ENCODE measurements around the gene EMX2. TPM values are rescaled to one million over a fixed set of nuclear protein-coding genes. Genes with fewer than 3 reads are reported as not detected.

The EMX2 gene
- polyA plus RNA-seq = under 1 TPM in 3 of 4 donors, not detected in 1; 0.01 to 0.45 (median 0.04) TPM
- long read RNA-seq, donor 1 = 0 reads
- long read RNA-seq, donor 2 = 0 reads
- long read RNA-seq, donor 3 = 0 reads
- long read RNA-seq, donor 4 = 0 reads
- long read RNA-seq, donor 5 = 0 reads
- long read RNA-seq, donor 6 = 0 reads
- long read RNA-seq, donor 7 = 0 reads
- long read RNA-seq, donor 8, partial matches to known transcripts = 0 of 1 reads
- long read RNA-seq, donor 8, other reads (novel, unspliced or antisense) = 0 of 1 reads
- long read RNA-seq, donor 9 = 0 reads
- long read RNA-seq, donor 10 = 0 reads

- Histone ChIP-seq H3K9me3 (ENCODE audit: control insufficient read depth in 2 of 2, insufficient read depth in 1 of 2, low read depth in 1 of 2, low read length in 1 of 2) (no peaks in the 10 kb centered on the region), H3K36me3 (ENCODE audit: control insufficient read depth in 3 of 3, insufficient read depth in 2 of 3, low read depth in 1 of 3, low read length in 3 of 3) (no peaks in the 10 kb centered on the region), H3K27ac (ENCODE audit: low read depth in 1 of 3, low read length in 2 of 3) (no peak within 1 kb of the TSS), H3K27me3 (ENCODE audit: control insufficient read depth in 3 of 3, insufficient read depth in 3 of 3, low read length in 3 of 3) (peaks cover 6 to 99% (median 72%) of the 10 kb centered on the region in 3 donors), H3K4me1 (ENCODE audit: control insufficient read depth in 3 of 3, insufficient read depth in 2 of 3, low read depth in 1 of 3, low read length in 2 of 3) (peaks cover 0 to 29% (median 0%) of the 10 kb centered on the region in 3 donors), H3K4me3 (ENCODE audit: low read depth in 1 of 3, low read length in 3 of 3) (peak within 1 kb of the TSS in 1 of 3 donors; percentile 5)
- 3 to 8% (median 5%) methylated on average over 22 to 26 of the region's 26 CpGs for WGBS, 3 donors
- DNase-seq (no peak), FAIRE-seq (no peak)
Measured at GRCh38 chr10:117542706-117543224, at the start of gene EMX2. EMX2 (plus strand) TSS chr10:117542746; CDS start chr10:117543268, 522 bp downstream.

- Histone ChIP-seq H3K4me1 (ENCODE audit: control insufficient read depth in 3 of 3, insufficient read depth in 2 of 3, low read depth in 1 of 3, low read length in 2 of 3) (peaks cover 0 to 2% (median 0%) of the 10 kb centered on the region in 3 donors), H3K36me3 (ENCODE audit: control insufficient read depth in 3 of 3, insufficient read depth in 2 of 3, low read depth in 1 of 3, low read length in 3 of 3) (no peaks in the 10 kb centered on the region), H3K4me3 (ENCODE audit: low read depth in 1 of 3, low read length in 3 of 3) (no peak overlapping the region), H3K9me3 (ENCODE audit: control insufficient read depth in 2 of 2, insufficient read depth in 1 of 2, low read depth in 1 of 2, low read length in 1 of 2) (no peaks in the 10 kb centered on the region), H3K27me3 (ENCODE audit: control insufficient read depth in 3 of 3, insufficient read depth in 3 of 3, low read length in 3 of 3) (peaks cover 0 to 15% (median 0%) of the 10 kb centered on the region in 3 donors), H3K27ac (ENCODE audit: low read depth in 1 of 3, low read length in 2 of 3) (no peak overlapping the region)
- no peak for DNase-seq
- no peak for FAIRE-seq
- WGBS, 3 donors = 37 to 48% (median 44%) methylated on average over 5 of the region's 5 CpGs
Measured at GRCh38 chr10:117496031-117496430, 46.5 kb upstream of the EMX2 start.

GRCh38 chr10:117496616-117497028 is 45.9 kb upstream of the EMX2 start:
- H3K9me3 ChIP-seq (ENCODE audit: control insufficient read depth in 2 of 2, insufficient read depth in 1 of 2, low read depth in 1 of 2, low read length in 1 of 2) = no peaks in the 10 kb centered on the region
- peaks cover 0 to 2% (median 0%) of the 10 kb centered on the region in 3 donors for H3K4me1 ChIP-seq (ENCODE audit: control insufficient read depth in 3 of 3, insufficient read depth in 2 of 3, low read depth in 1 of 3, low read length in 2 of 3)
- DNase-seq (peak; percentile 85 to 92), FAIRE-seq (no peak)
- WGBS, 3 donors = 2 to 7% (median 5%) methylated on average over 17 of the region's 17 CpGs
- H3K4me3 ChIP-seq (ENCODE audit: low read depth in 1 of 3, low read length in 3 of 3) = no peak overlapping the region
- H3K36me3 ChIP-seq (ENCODE audit: control insufficient read depth in 3 of 3, insufficient read depth in 2 of 3, low read depth in 1 of 3, low read length in 3 of 3) = no peaks in the 10 kb centered on the region
- H3K27me3 ChIP-seq (ENCODE audit: control insufficient read depth in 3 of 3, insufficient read depth in 3 of 3, low read length in 3 of 3) = peaks cover 0 to 15% (median 0%) of the 10 kb centered on the region in 3 donors
- H3K27ac ChIP-seq (ENCODE audit: low read depth in 1 of 3, low read length in 2 of 3) = no peak overlapping the region

- DNase-seq (no peak), FAIRE-seq (no peak)
- no peak overlapping the region for H3K4me3 ChIP-seq (ENCODE audit: low read depth in 1 of 3, low read length in 3 of 3)
- H3K27ac ChIP-seq (ENCODE audit: low read depth in 1 of 3, low read length in 2 of 3) = no peak overlapping the region
- 66 to 81% (median 78%) methylated on average over 6 of the region's 6 CpGs for WGBS, 3 donors
- no peaks in the 10 kb centered on the region for H3K9me3 ChIP-seq (ENCODE audit: control insufficient read depth in 2 of 2, insufficient read depth in 1 of 2, low read depth in 1 of 2, low read length in 1 of 2)
- peaks cover 3 to 5% (median 3%) of the 10 kb centered on the region in 3 donors for H3K27me3 ChIP-seq (ENCODE audit: control insufficient read depth in 3 of 3, insufficient read depth in 3 of 3, low read length in 3 of 3)
- H3K36me3 ChIP-seq (ENCODE audit: control insufficient read depth in 3 of 3, insufficient read depth in 2 of 3, low read depth in 1 of 3, low read length in 3 of 3) = no peaks in the 10 kb centered on the region
- H3K4me1 ChIP-seq (ENCODE audit: control insufficient read depth in 3 of 3, insufficient read depth in 2 of 3, low read depth in 1 of 3, low read length in 2 of 3) = peaks cover 0 to 2% (median 0%) of the 10 kb centered on the region in 3 donors
Measured at GRCh38 chr10:117497736-117498135, 44.8 kb upstream of the EMX2 start.

- Histone ChIP-seq H3K27me3 (ENCODE audit: control insufficient read depth in 3 of 3, insufficient read depth in 3 of 3, low read length in 3 of 3) (peaks cover 0 to 3% (median 3%) of the 10 kb centered on the region in 3 donors), H3K9me3 (ENCODE audit: control insufficient read depth in 2 of 2, insufficient read depth in 1 of 2, low read depth in 1 of 2, low read length in 1 of 2) (no peaks in the 10 kb centered on the region), H3K27ac (ENCODE audit: low read depth in 1 of 3, low read length in 2 of 3) (no peak overlapping the region), H3K36me3 (ENCODE audit: control insufficient read depth in 3 of 3, insufficient read depth in 2 of 3, low read depth in 1 of 3, low read length in 3 of 3) (no peaks in the 10 kb centered on the region), H3K4me1 (ENCODE audit: control insufficient read depth in 3 of 3, insufficient read depth in 2 of 3, low read depth in 1 of 3, low read length in 2 of 3) (peaks cover 0 to 2% (median 0%) of the 10 kb centered on the region in 3 donors), H3K4me3 (ENCODE audit: low read depth in 1 of 3, low read length in 3 of 3) (no peak overlapping the region)
- WGBS, 3 donors = 41 to 70% (median 59%) methylated on average over 12 of the region's 12 CpGs
- FAIRE-seq (no peak), DNase-seq (no peak)
Measured at GRCh38 chr10:117499248-117500105, 43.1 kb upstream of the EMX2 start.

DNA sequence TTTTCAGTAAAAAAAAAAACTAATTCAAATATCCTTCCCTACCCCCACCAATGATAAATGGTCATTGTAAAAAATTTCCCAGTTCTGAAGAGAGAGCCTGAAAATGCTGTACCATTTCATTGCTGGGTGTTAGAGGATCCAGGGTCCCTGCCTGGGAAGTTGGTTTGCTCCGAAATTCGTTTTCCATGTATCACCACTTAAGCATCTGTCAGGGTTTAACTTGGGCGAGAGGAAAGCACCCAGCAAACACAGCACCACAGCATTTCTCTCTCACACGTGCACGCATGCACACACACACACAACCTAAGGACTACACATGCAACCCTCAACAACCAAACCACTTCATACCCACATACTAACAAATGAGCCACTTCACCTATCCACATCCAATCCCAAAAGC is 42.1 kb upstream of the EMX2 start:
- Histone ChIP-seq H3K9me3 (ENCODE audit: control insufficient read depth in 2 of 2, insufficient read depth in 1 of 2, low read depth in 1 of 2, low read length in 1 of 2) (no peaks in the 10 kb centered on the region), H3K4me1 (ENCODE audit: control insufficient read depth in 3 of 3, insufficient read depth in 2 of 3, low read depth in 1 of 3, low read length in 2 of 3) (peaks cover 0 to 2% (median 0%) of the 10 kb centered on the region in 3 donors), H3K4me3 (ENCODE audit: low read depth in 1 of 3, low read length in 3 of 3) (no peak overlapping the region), H3K36me3 (ENCODE audit: control insufficient read depth in 3 of 3, insufficient read depth in 2 of 3, low read depth in 1 of 3, low read length in 3 of 3) (no peaks in the 10 kb centered on the region), H3K27ac (ENCODE audit: low read depth in 1 of 3, low read length in 2 of 3) (no peak overlapping the region), H3K27me3 (ENCODE audit: control insufficient read depth in 3 of 3, insufficient read depth in 3 of 3, low read length in 3 of 3) (peaks cover 1 to 3% (median 3%) of the 10 kb centered on the region in 3 donors)
- no peak for FAIRE-seq
- 78 to 88% (median 82%) methylated on average over 5 of the region's 5 CpGs for WGBS, 3 donors
- DNase-seq = no peak

DNA sequence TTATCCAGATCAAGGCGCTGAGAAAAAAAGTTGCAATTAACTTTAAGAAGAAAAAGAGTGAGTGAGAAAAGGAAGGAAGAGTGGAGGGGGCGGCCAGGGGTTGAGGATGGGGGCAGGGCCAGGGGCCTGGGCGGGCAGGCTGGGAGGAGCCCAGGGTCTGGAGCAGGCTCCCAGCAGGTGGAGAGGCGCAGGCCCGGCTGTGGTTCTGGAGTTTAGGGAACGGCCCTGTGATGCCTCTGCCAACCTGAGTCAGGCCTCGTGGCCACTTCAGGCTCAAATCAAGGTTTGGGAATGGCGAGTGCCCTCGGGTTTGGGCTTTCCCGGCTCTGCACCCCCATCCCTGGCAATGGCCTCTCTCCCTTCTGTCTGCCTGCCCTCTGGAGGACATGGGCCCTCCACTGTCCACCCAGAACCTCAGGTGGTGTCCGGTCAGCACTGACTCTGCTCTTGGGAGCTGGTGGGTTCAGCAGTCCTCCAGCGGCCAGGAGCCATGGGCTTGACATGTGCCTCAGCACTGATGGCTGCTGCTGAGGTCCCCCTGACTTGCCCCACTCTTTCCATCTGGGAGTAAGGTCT is 41.0 kb upstream of the EMX2 start:
- FAIRE-seq = no peak
- Histone ChIP-seq H3K4me1 (ENCODE audit: control insufficient read depth in 3 of 3, insufficient read depth in 2 of 3, low read depth in 1 of 3, low read length in 2 of 3) (peaks cover 0 to 2% (median 0%) of the 10 kb centered on the region in 3 donors), H3K27ac (ENCODE audit: low read depth in 1 of 3, low read length in 2 of 3) (no peak overlapping the region), H3K4me3 (ENCODE audit: low read depth in 1 of 3, low read length in 3 of 3) (no peak overlapping the region), H3K36me3 (ENCODE audit: control insufficient read depth in 3 of 3, insufficient read depth in 2 of 3, low read depth in 1 of 3, low read length in 3 of 3) (no peaks in the 10 kb centered on the region), H3K9me3 (ENCODE audit: control insufficient read depth in 2 of 2, insufficient read depth in 1 of 2, low read depth in 1 of 2, low read length in 1 of 2) (no peaks in the 10 kb centered on the region), H3K27me3 (ENCODE audit: control insufficient read depth in 3 of 3, insufficient read depth in 3 of 3, low read length in 3 of 3) (peaks cover 3 to 9% (median 3%) of the 10 kb centered on the region in 3 donors)
- no peak for DNase-seq
- WGBS, 3 donors = 83 to 86% (median 85%) methylated on average over 12 of the region's 12 CpGs
